ENCODE results near the gene RNASEH2B. TPM values are rescaled to one million over a fixed set of nuclear protein-coding genes. Genes with fewer than 3 reads are reported as not detected.

RNASEH2B gene
- polyA plus RNA-seq, 2 of the 4 experiments (the other 2 are of a cell fraction), result 27.5 to 73.5 TPM

DNA sequence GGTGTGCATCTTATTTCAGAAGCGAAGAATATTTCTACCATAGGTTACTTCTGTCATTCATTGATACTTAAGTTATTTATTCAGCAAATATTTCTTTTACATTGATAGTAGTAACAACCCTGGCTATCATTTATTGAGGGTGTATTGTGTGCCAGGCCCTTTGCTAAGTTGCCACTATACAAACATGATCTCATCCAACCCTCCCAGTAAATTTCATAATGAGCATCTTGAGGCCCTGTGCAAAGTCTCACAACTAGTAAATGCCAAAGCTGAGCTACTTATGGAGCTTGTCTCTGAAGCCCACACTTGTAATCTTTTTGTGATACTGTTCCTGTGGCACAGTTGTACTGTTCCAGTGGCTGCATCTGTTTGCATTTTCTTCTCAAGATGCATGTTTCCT lies 36.1 kb downstream of the RNASEH2B start (continued):
- TF ChIP-seq, protein P1, sequence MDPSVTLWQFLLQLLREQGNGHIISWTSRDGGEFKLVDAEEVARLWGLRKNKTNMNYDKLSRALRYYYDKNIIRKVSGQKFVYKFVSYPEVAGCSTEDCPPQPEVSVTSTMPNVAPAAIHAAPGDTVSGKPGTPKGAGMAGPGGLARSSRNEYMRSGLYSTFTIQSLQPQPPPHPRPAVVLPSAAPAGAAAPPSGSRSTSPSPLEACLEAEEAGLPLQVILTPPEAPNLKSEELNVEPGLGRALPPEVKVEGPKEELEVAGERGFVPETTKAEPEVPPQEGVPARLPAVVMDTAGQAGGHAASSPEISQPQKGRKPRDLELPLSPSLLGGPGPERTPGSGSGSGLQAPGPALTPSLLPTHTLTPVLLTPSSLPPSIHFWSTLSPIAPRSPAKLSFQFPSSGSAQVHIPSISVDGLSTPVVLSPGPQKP (IDR thresholded peaks at IDR 0.05; ENCODE audit: low read depth, low read length), result no peak
- TF ChIP-seq MAZ (IDR thresholded peaks at IDR 0.05; ENCODE audit: borderline replicate concordance, low read depth, low read length) (no peak), MYC (IDR thresholded peaks at IDR 0.05; ENCODE audit: borderline replicate concordance, low read length) (no peak)

DNA sequence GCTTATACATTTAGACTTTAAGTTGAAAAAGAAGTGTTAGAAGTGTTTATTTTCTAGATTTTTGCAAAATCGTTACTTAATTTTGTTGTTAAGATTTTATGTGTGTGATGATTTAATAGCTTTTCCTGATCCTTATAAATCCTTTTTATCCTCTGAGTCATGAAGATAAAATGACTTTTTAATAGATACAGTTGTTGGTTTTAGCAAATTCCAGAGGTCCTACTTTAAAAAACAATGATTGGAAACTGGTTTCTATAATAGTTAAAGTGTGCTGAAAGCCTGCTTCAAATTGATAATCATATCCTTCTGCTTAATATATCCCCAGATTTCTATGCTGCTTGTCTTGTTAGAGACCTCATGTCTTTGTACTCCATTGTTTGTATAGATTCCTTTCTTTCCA lies 39.0 kb downstream of the RNASEH2B start:
- FAIRE-seq, result no peak
- WGBS (ENCODE audit: missing lambda C conversion rate), result 72% methylated on average over 1 of the region's 1 CpG
- H3K27ac ChIP-seq, result no peak overlapping the region

DNA sequence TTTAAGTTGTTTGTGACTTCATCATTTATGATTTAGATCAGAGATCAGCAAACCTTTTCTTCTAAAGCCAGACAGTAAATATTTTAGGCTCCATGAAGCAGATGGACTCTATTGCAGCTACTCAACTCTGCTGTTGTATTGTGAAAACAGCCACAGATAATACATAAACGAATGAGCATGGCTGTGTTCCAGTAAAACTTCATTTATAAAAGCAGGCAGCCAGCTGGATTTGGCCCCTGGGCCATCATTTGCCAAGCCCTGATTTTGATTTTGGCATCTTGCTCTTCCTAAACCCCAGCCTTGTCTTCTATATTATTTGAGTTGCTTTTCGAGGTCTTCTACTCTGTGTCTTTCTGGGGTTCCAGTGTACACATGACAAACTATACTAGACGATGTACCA lies 41.3 kb downstream of the RNASEH2B start:
- Histone ChIP-seq H3K4me2 (no peak overlapping the region), H3K9me3 (no peaks in the 10 kb centered on the region), H3K4me3 (no peak overlapping the region), H3K27ac (no peak overlapping the region), H3K4me1 (no peaks in the 10 kb centered on the region)
- CTCF ChIA-PET, result interaction anchor here (2.2 kb wide), 1 partner anchor 39 kb away, joined by 7 read pairs; no protein-coding TSS in a partner anchor
- ATAC-seq, result no peak
- POLR2A ChIA-PET, result no interaction called here
- no peak for FAIRE-seq
- 62% methylated on average over 3 of the region's 3 CpGs for WGBS (ENCODE audit: missing lambda C conversion rate)
- no peak for DNase-seq (ENCODE audit: low read depth in 1 of 2, low spot score in 1 of 2)
- TF ChIP-seq, protein P2, sequence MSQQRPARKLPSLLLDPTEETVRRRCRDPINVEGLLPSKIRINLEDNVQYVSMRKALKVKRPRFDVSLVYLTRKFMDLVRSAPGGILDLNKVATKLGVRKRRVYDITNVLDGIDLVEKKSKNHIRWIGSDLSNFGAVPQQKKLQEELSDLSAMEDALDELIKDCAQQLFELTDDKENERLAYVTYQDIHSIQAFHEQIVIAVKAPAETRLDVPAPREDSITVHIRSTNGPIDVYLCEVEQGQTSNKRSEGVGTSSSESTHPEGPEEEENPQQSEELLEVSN (IDR thresholded peaks at IDR 0.05; ENCODE audit: borderline replicate concordance, low read depth), result no peak
- TF ChIP-seq HEYL (CRISPR knock-in tag; IDR thresholded peaks at IDR 0.05) (no peak), BHLHE40 (IDR thresholded peaks at IDR 0.05; ENCODE audit: low read depth, low read length) (no peak), HOXA7 (CRISPR knock-in tag; IDR thresholded peaks at IDR 0.05) (no peak), JUNB (IDR thresholded peaks at IDR 0.05) (no peak), RCOR1 (IDR thresholded peaks at IDR 0.05; ENCODE audit: low read depth, low read length) (no peak), CHD4 (IDR thresholded peaks at IDR 0.05; ENCODE audit: borderline replicate concordance) (no peak), KDM1A (IDR thresholded peaks at IDR 0.05; ENCODE audit: low read depth) (no peak), CEBPB (IDR thresholded peaks at IDR 0.05) (no peak), CBX2 (IDR thresholded peaks at IDR 0.05; ENCODE audit: borderline replicate concordance, low read depth) (no peak), ESRRA (IDR thresholded peaks at IDR 0.05; ENCODE audit: borderline replicate concordance, low read length) (no peak), FOSB (CRISPR knock-in tag; IDR thresholded peaks at IDR 0.05) (no peak), HOXB13 (CRISPR knock-in tag; IDR thresholded peaks at IDR 0.05; ENCODE audit: low read depth) (no peak), MYC (IDR thresholded peaks at IDR 0.05; ENCODE audit: borderline replicate concordance, low read length) (no peak)
- TF ChIP-seq, protein P3, sequence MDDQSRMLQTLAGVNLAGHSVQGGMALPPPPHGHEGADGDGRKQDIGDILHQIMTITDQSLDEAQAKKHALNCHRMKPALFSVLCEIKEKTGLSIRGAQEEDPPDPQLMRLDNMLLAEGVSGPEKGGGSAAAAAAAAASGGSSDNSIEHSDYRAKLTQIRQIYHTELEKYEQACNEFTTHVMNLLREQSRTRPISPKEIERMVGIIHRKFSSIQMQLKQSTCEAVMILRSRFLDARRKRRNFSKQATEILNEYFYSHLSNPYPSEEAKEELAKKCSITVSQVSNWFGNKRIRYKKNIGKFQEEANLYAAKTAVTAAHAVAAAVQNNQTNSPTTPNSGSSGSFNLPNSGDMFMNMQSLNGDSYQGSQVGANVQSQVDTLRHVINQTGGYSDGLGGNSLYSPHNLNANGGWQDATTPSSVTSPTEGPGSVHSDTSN (IDR thresholded peaks at IDR 0.05), result no peak
- TF ChIP-seq, protein P4, sequence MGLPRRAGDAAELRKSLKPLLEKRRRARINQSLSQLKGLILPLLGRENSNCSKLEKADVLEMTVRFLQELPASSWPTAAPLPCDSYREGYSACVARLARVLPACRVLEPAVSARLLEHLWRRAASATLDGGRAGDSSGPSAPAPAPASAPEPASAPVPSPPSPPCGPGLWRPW (IDR thresholded peaks at IDR 0.05), result no peak
- TF ChIP-seq, protein P5, sequence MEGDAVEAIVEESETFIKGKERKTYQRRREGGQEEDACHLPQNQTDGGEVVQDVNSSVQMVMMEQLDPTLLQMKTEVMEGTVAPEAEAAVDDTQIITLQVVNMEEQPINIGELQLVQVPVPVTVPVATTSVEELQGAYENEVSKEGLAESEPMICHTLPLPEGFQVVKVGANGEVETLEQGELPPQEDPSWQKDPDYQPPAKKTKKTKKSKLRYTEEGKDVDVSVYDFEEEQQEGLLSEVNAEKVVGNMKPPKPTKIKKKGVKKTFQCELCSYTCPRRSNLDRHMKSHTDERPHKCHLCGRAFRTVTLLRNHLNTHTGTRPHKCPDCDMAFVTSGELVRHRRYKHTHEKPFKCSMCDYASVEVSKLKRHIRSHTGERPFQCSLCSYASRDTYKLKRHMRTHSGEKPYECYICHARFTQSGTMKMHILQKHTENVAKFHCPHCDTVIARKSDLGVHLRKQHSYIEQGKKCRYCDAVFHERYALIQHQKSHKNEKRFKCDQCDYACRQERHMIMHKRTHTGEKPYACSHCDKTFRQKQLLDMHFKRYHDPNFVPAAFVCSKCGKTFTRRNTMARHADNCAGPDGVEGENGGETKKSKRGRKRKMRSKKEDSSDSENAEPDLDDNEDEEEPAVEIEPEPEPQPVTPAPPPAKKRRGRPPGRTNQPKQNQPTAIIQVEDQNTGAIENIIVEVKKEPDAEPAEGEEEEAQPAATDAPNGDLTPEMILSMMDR (IDR thresholded peaks at IDR 0.05), result no peak

More for the DNA sequence above, 39.0 kb downstream of the RNASEH2B start:
- no peak for TF ChIP-seq MYC (IDR thresholded peaks at IDR 0.05; ENCODE audit: borderline replicate concordance, low read length)
- TF ChIP-seq KDM5A (IDR thresholded peaks at IDR 0.05), result no peak
- no peak for TF ChIP-seq ZC3H11A (IDR thresholded peaks at IDR 0.05)
- TF ChIP-seq EP300 (IDR thresholded peaks at IDR 0.05), result no peak
- TF ChIP-seq CHD2 (IDR thresholded peaks at IDR 0.05; ENCODE audit: low read length, partially characterized antibody), result no peak
- no peak for TF ChIP-seq POLR2A (IDR thresholded peaks at IDR 0.05; ENCODE audit: low read length)
- TF ChIP-seq, protein P1 (IDR thresholded peaks at IDR 0.05; ENCODE audit: low read depth, low read length), result no peak
- TF ChIP-seq MAFK (IDR thresholded peaks at IDR 0.05; ENCODE audit: partially characterized antibody), result no peak
- no peak for TF ChIP-seq RNF2 (IDR thresholded peaks at IDR 0.05; ENCODE audit: borderline replicate concordance, low read depth)
- no peak for TF ChIP-seq FOXS1 (CRISPR knock-in tag; IDR thresholded peaks at IDR 0.05)
- TF ChIP-seq, protein P6, sequence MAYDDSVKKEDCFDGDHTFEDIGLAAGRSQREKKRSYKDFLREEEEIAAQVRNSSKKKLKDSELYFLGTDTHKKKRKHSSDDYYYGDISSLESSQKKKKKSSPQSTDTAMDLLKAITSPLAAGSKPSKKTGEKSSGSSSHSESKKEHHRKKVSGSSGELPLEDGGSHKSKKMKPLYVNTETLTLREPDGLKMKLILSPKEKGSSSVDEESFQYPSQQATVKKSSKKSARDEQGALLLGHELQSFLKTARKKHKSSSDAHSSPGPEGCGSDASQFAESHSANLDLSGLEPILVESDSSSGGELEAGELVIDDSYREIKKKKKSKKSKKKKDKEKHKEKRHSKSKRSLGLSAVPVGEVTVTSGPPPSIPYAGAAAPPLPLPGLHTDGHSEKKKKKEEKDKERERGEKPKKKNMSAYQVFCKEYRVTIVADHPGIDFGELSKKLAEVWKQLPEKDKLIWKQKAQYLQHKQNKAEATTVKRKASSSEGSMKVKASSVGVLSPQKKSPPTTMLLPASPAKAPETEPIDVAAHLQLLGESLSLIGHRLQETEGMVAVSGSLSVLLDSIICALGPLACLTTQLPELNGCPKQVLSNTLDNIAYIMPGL (CRISPR knock-in tag; IDR thresholded peaks at IDR 0.05; ENCODE audit: borderline replicate concordance), result no peak
- TF ChIP-seq, protein P7, sequence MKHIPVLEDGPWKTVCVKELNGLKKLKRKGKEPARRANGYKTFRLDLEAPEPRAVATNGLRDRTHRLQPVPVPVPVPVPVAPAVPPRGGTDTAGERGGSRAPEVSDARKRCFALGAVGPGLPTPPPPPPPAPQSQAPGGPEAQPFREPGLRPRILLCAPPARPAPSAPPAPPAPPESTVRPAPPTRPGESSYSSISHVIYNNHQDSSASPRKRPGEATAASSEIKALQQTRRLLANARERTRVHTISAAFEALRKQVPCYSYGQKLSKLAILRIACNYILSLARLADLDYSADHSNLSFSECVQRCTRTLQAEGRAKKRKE (CRISPR knock-in tag; IDR thresholded peaks at IDR 0.05; ENCODE audit: low read depth), result no peak
- TF ChIP-seq ZNF302 (CRISPR knock-in tag; IDR thresholded peaks at IDR 0.05), result no peak
- Histone ChIP-seq H3K4me1 (no peaks in the 10 kb centered on the region), H3K4me2 (no peak overlapping the region), H3K9me3 (no peaks in the 10 kb centered on the region), H3K4me3 (no peak overlapping the region)
- ATAC-seq (no peak), DNase-seq (ENCODE audit: low read depth in 1 of 2, low spot score in 1 of 2) (no peak)
- POLR2A ChIA-PET, result no interaction called here
- CTCF ChIA-PET, result no interaction called here
